Stimulated activated CD4-positive, alpha-beta T cell treated with anti-CD3 and anti-CD28 coated beads, TNF-alpha, amount 100 ng/mL, for 48 hours (primary cell): ENCODE measurements around the gene NACC1.

Experiments
- DNase-seq, 3 donors: peaks; one replicate each; pipeline ENCODE4 v3.0.0-alpha.2; 2020; ENCODE audit warnings: low read depth in 3 of 3

The NACC1 gene

DNA sequence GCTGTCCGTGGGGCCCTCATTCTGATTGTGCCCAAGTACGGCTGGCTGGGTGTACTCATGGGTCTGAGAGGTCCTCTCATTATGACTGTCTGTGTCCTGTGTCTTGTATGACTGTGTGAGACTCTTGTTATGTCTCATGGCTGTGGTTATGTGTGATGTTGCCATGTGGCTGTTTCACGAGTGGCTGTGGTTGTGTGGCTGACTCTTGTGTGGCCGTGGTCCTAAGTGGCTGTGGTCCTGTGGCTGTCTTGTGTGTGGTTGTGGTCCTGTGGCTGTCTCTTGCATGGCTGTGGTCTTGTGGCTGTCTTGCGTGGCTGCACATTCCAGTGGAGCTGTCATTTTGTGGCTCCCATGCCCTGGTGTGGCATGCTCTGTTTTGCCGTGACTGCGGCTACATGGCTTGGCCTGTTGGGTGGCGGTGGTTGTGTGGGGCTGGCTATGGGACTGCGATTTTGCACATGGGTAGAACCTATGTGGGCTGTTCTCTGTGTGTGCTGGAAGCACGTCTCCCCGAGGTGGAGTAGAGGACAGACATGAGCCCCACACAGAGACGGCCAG, 18.0 kb upstream of the NACC1 start:
- DNase-seq = peak in 2 of 3 donors; percentile 45 to 60

- DNase-seq = no peak
Measured at GRCh38 chr19:13100841-13101589, 17.0 kb upstream of the NACC1 start.

- DNase-seq = no peak
Measured at GRCh38 chr19:13101590-13102415, 16.3 kb upstream of the NACC1 start.

GRCh38 chr19:13102416-13102665, 15.7 kb upstream of the NACC1 start:
- DNase-seq = no peak

GRCh38 chr19:13102666-13103580, 15.1 kb upstream of the NACC1 start, which contains the start of gene LYL1:
Gene LYL1 (minus strand): TSS chr19:13102858. CDS start chr19:13101171, 1,687 bp downstream.
- no peak for DNase-seq

- no peak for DNase-seq
Measured at GRCh38 chr19:13103581-13104359, 14.3 kb upstream of the NACC1 start.

DNA sequence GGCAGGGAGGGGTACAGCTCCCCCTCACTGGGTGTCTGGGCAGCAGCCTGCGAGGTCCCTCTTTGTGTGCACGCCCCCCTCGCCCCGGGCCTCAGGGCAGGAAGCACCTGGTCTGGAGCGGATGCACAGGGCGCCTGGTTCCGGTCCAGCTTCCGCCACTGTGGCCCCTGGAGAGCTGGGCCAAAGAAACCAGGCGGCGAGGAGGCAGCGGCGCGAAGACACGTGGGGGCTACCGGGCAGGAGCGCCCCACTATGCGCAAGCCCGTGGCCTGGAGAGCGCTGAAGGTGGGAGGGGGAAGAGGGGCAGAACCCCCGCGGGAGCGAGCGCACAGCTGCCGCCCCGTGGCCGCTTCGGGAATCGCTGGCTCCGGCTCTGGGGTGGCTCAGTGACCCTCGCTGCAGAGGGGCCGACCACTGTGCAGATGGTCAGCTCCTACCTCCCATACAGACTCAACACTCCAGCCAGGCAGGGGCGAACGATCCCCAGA, 13.7 kb upstream of the NACC1 start:
- peak; percentile 38 to 65 (median 54) for DNase-seq

GRCh38 chr19:13104848-13105711, 13.0 kb upstream of the NACC1 start:
- no peak for DNase-seq

DNA sequence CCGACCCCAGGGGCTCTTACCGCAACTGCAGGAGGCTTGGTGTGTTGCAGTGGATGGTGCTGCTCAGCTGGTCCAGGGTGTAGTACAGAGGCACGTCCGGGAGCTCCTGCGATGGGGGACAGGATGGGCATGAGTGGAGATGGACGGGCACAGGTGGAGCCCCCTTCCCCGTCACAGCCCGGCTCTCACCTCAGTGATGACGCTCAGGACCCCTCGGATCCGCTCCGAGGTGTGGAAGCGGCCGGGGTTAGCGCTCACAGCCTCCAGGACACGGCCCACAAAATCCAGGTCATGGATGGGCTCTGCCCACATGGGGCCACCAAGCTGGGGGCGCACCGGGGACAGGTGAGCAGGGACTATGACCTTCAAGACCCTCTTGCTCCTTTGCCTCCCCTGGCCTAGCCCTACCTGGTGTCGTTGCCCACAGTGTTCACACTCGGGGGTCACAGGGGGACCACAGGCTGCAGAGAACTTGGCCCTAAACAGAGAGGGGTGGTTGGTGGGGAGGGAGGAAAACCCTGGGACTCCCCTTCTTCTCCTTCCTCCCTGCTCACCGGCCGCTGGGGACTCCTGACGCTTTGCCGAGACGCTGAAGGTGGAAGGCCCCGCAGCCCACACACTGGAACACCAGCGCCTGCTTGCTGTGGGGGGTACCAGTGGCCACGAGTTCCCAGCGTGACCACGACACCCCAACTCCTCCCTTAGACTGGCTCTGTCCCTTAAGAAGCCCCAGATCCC, 8.5 kb upstream of the NACC1 start:
- no peak for DNase-seq

- no peak for DNase-seq
Measured at GRCh38 chr19:13110099-13110610, 7.9 kb upstream of the NACC1 start.

DNA sequence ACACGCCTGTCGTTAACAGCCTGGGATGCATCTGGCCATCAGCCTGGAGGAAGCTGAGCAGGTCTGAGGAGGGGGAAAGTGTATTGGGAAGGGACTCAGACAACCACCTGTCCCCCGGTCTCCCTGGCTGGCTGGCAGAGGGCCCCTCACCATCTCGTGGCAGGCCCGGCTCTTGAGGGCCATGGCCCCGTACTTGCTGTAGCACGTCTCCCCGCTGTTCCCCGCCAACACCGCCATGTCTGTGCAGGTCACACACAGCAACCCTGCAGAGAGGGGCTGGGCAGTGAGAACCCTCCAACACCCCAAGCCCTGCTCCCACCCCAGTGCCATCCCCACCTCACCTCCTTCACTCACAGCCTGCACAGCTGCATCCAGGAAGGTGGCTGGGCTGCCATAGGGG, 5.5 kb upstream of the NACC1 start:
- DNase-seq = no peak

- DNase-seq = no peak
Measured at GRCh38 chr19:13115936-13116281, 2.2 kb upstream of the NACC1 start.

DNA sequence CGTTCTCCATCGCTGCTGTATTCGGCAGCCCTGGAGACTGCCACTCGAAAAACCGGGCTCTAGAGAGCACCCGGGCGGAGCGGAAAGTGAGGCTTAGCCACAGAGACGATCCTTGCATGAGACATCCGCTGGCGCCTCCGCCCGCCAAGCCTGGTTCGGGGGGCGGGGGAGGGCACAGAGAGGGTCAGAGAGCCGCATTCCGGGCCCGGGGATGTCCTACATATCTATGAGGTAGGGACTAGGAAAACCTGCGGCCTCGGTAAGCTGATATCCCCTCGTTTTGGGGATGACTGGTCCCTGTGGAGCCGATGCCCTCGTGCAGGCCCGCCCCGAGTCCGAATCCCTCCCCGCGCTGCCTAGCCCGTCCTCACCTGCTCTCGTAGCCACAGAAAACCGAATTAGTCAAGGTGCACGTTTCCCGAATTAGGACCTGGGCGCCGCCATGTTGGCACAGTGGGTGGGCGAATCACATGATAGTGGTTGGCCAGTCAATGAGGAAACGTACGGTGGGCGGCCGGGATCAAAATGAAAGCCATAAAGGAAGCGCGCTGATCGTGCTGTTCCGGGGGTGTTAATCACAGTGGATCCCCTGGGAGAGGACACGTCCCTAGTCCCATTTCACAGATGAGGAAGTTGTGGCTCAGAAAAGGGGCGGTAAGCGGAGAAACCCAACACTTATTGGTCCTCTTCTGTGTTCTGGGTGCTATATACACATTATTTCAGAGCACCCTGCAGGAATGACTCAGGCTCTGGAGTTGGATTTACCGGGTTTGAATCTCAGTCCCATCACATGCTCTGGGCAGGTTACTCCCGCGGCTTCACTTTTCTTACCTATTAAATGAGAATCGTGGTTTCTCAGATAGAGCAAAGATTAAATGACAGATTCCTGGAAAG, 1.5 kb upstream of the NACC1 start, which contains the start of gene TRMT1:
TRMT1 (minus strand) TSS at position 459 of the 894 bp plus-strand sequence; CDS start at position 118, 341 bp downstream.
- peak; percentile 88 to 91 (median 90) for DNase-seq

DNA sequence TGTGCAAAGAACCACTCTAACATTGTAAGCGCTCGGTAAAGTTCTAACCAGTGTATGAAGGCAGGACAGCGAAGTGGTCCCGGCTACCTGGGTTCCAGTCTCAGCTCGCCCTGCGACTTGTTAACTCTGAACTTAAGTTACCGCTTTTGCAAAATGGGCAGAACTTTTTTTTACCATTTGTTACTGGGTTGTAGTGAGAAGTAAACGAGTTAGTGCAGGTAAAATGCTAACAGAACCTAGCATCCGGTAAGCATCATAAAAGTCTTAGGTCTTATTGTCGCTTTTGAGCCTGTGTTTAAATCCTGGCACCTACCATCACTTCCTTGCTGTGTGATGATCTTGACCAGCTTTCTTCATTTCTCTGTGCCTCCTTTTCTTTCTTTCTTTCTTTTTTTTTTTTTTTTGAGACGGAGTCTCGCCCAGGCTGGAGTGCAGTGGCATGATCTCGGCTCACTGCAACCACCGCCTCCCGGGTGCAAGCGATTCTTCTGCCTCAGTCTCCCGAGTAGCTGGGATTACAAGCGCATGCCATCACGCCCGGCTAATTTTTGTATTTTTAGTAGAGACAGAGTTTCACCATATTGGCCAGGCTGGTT, 790 bp upstream of the NACC1 start:
- no peak for DNase-seq

DNA sequence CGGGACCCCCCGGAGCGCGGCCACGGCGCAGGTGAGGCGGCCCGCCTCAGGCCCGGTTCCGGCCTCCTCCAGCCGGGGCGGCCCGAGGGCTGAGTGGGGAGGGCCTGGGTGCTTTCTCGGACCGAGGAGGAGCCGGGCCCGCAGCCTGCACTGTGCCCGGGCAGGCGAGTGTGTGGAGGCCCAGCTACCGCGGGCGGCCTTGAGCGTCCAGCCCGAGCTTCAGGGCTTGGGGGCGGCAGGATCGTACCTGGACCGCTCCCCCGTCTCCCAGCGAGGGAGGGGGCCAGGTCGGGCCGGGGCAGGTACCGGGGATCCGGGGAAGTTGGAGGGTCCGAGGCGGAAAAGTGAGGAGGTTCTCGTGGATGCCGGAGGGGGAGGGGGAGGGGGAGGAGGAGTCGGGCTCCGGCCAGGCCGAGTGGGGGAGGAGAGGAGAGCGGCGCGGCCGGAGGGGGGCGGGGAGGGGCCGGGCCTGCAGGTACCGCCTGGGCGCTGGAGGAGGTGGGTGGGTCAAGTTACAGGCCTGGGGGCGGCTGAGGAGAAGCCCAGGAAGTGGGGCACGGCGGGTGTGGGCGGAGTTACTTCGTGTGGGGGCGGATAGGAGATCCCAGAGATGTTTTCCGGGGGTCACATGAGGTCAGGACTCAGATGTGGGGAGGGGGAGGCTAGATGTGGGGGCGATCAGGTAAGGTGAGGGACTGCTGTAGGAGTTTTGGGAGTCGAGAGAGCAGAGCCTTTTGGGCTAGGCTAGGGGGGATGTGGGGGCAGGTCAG, 545 bp downstream of the NACC1 start:
- DNase-seq = no peak

DNA sequence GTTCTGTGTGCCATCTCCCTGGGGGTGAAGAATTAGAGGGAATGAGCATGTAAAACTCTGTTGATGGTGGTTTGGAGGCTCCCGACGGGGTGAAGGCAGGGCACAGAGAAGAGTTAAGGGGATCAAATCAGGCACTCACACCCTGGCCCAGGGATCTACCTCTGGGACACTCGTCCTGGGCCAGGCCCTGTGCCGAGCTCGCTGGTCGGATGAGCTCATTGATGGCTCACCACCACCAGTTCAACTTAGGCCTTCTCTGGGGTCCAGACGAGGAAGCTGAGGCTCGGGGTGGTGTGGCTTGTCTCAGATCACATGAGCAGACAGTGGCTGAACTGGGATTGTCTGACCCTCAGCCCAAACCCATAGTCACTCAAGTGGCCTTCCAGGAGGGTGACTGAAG, 1.6 kb downstream of the NACC1 start:
- no peak for DNase-seq

DNA sequence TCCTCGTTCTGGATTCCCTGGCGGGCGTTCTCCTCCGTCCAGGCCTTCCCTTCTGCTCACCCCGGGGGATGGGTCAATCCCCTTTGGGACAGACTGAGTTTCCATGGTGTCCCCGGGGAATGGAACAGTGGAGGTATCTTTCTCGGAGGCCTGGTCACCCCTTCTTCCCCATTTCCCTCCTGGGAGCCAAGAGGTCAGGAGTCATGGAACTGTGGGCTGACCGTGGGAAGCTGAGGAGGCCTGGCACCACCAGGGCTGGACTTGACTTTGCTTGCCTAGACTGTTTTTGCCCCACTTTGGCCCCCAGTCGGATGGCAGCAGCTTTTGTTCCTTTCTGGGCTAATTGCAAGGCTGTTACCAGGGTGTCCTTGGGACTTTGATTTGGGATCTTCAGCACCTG, 2.0 kb downstream of the NACC1 start:
- no peak for DNase-seq
